Neuronal stem cell (in vitro differentiated cells): ENCODE data around the gene ATP5PD.
A peak's percentile ranks its signal among the peaks of the same experiment; 100 is the strongest.
"Not testable (repeated sequence)": the region's sequence is repeated elsewhere in the genome, so short reads cannot be mapped to it uniquely, and the experiment has no call there.

ENCODE experiments used
- DNase-seq: peaks from one replicate; pipeline ENCODE4 v3.0.0-alpha.2; 2013; ENCODE audit warnings: low spot score
- H2AFZ ChIP-seq: one replicate; pipeline ENCODE4 v1.6.1; 2013; ENCODE audit warnings: mild to moderate bottlenecking, low read length, inconsistent platforms
- H2AK5ac ChIP-seq: 2 replicates; pipeline ENCODE4 v1.6.1; 2013; ENCODE audit warnings: low read depth, mild to moderate bottlenecking, inconsistent platforms, low read length, moderate library complexity, mixed read lengths
- H2BK120ac ChIP-seq: 2 replicates; pipeline ENCODE4 v1.6.1; 2013; ENCODE audit warnings: low read depth, mild to moderate bottlenecking, inconsistent platforms, low read length, moderate library complexity, mixed read lengths
- H2BK12ac ChIP-seq: one replicate; pipeline ENCODE4 v1.6.1; 2013; ENCODE audit warnings: low read length, inconsistent platforms
- H2BK15ac ChIP-seq: 2 replicates; pipeline ENCODE4 v1.6.1; 2013; ENCODE audit warnings: mild to moderate bottlenecking, low read length, inconsistent platforms, mixed read lengths
- H2BK5ac ChIP-seq: one replicate; pipeline ENCODE4 v1.6.1; 2013; ENCODE audit warnings: inconsistent platforms, mild to moderate bottlenecking, low read length, moderate library complexity
- H3K14ac ChIP-seq: one replicate; pipeline ENCODE4 v1.6.1; 2013; ENCODE audit warnings: low read length, inconsistent platforms
- H3K18ac ChIP-seq: 2 replicates; pipeline ENCODE4 v1.6.1; 2013; ENCODE audit warnings: low read length, inconsistent platforms
- H3K23ac ChIP-seq: 2 replicates; pipeline ENCODE4 v1.6.1; 2013; ENCODE audit warnings: low read depth, mild to moderate bottlenecking, mixed read lengths, low read length, inconsistent platforms; ENCODE audit not compliant: poor library complexity
- H3K27ac ChIP-seq: replicated peaks from 3 replicates; pipeline ENCODE4 v1.5.1; 2013; ENCODE audit warnings: low read length, inconsistent platforms
- H3K27me3 ChIP-seq, 3 experiments: 2 replicates each; pipeline ENCODE4 v1.6.1; 2013; ENCODE audit warnings: low read length in 3 of 3, mild to moderate bottlenecking in 2 of 3, inconsistent platforms in 1 of 3, low read depth in 1 of 3, mixed read lengths in 1 of 3, moderate library complexity in 1 of 3; ENCODE audit not compliant: control insufficient read depth in 3 of 3, insufficient read depth in 3 of 3
- H3K36me3 ChIP-seq, 2 donors: replicated peaks in 1 of 2; 2 replicates each; pipeline ENCODE4 v1.6.1; 2013; ENCODE audit warnings: low read length in 2 of 2; ENCODE audit not compliant: control insufficient read depth in 2 of 2, insufficient read depth in 2 of 2
- H3K4ac ChIP-seq: 2 replicates; pipeline ENCODE4 v1.6.1; 2013; ENCODE audit warnings: inconsistent platforms, mild to moderate bottlenecking, low read length, moderate library complexity
- H3K4me1 ChIP-seq, 2 donors: 1 replicate in 1 of 2; 2 replicates in 1 of 2; pipeline ENCODE4 v1.6.1; 2013; ENCODE audit warnings: low read length in 2 of 2, low read depth in 1 of 2; ENCODE audit not compliant: control insufficient read depth in 2 of 2, insufficient read depth in 1 of 2
- H3K4me2 ChIP-seq: one replicate; pipeline ENCODE4 v1.6.1; 2013; ENCODE audit warnings: mild to moderate bottlenecking, low read length, inconsistent platforms; ENCODE audit not compliant: insufficient read depth, poor library complexity, severe bottlenecking
- H3K4me3 ChIP-seq, 2 donors: 2 replicates each; pipeline ENCODE4 v1.5.1; 2013; ENCODE audit warnings: low read length in 2 of 2, mild to moderate bottlenecking in 2 of 2, inconsistent platforms in 1 of 2, moderate library complexity in 1 of 2
- H3K79me1 ChIP-seq: one replicate; pipeline ENCODE4 v1.6.1; 2013; ENCODE audit warnings: low read depth, mild to moderate bottlenecking, inconsistent platforms, low read length, moderate library complexity
- H3K9ac ChIP-seq: one replicate; pipeline ENCODE4 v1.6.1; 2013; ENCODE audit warnings: mild to moderate bottlenecking, low read depth, low read length, inconsistent platforms; ENCODE audit not compliant: poor library complexity
- H3K9me3 ChIP-seq, 2 donors: replicated peaks in 1 of 2; 2 replicates each; pipeline versions ENCODE3 to v1.6.1; 2013; ENCODE audit warnings: low read length in 2 of 2, mild to moderate bottlenecking in 2 of 2, inconsistent platforms in 1 of 2, low read depth in 1 of 2, mixed read lengths in 1 of 2, moderate library complexity in 1 of 2; ENCODE audit not compliant: control insufficient read depth in 2 of 2, insufficient read depth in 1 of 2
- H4K8ac ChIP-seq: one replicate; pipeline ENCODE4 v1.6.1; 2013; ENCODE audit warnings: low read depth, mild to moderate bottlenecking, inconsistent platforms, low read length, moderate library complexity
- H4K91ac ChIP-seq: one replicate; pipeline ENCODE4 v1.6.1; 2013; ENCODE audit warnings: low read length, low read depth, mild to moderate bottlenecking, inconsistent platforms; ENCODE audit not compliant: poor library complexity
- WGBS, 2 donors: extraction: QIAGEN DNeasy Blood & Tissue Kit; methylation state at CpG; one replicate each; pipeline ENCODE4 v1.1.7; 2013; ENCODE audit warnings: missing lambda C conversion rate in 2 of 2, mixed read lengths in 1 of 2; ENCODE audit not compliant: insufficient read length in 2 of 2, insufficient replicate concordance in 1 of 2; ENCODE audit errors: extremely low coverage in 2 of 2; 5-methylcytosine and 5-hydroxymethylcytosine counted together

Gene ATP5PD

GRCh38 chr17:75073618-75074047 lies 26.9 kb upstream of the ATP5PD start:
- H3K27me3 ChIP-seq = no peaks in the 10 kb centered on the region
- peaks cover 3 to 4% of the 10 kb centered on the region in 2 donors for H3K4me1 ChIP-seq
- no peak overlapping the region for H2BK12ac ChIP-seq
- H4K8ac ChIP-seq = no peak overlapping the region
- H3K79me1 ChIP-seq = no peaks in the 10 kb centered on the region
- no peaks in the 10 kb centered on the region for H3K36me3 ChIP-seq
- H3K9me3 ChIP-seq = no peaks in the 10 kb centered on the region
- H2AFZ ChIP-seq = peak overlapping the region; percentile 7
- peak overlapping the region; percentile 65 for H3K23ac ChIP-seq
- no peak overlapping the region for H3K14ac ChIP-seq
- H3K4me2 ChIP-seq = peak overlapping the region; percentile 11
- H2AK5ac ChIP-seq = no peak overlapping the region
- no peak overlapping the region for H3K4ac ChIP-seq
- H2BK5ac ChIP-seq = no peak overlapping the region
- no peak overlapping the region for H2BK120ac ChIP-seq
- no CpG with 5 or more reads among the region's 5 CpGs for WGBS, 2 donors
- H3K9ac ChIP-seq = no peak overlapping the region
- H4K91ac ChIP-seq = peak overlapping the region; percentile 3
- H3K18ac ChIP-seq = no peak overlapping the region
- DNase-seq = no peak
- H3K4me3 ChIP-seq = no peak overlapping the region
- no peak overlapping the region for H2BK15ac ChIP-seq
- H3K27ac ChIP-seq = no peak overlapping the region

- H3K9ac ChIP-seq, H3K4ac ChIP-seq, H4K8ac ChIP-seq, H3K36me3 ChIP-seq, H3K4me3 ChIP-seq, H3K14ac ChIP-seq, H2BK5ac ChIP-seq, H3K4me2 ChIP-seq, H2BK15ac ChIP-seq, H3K27me3 ChIP-seq, H3K79me1 ChIP-seq, H3K23ac ChIP-seq, H3K4me1 ChIP-seq, H3K9me3 ChIP-seq, H4K91ac ChIP-seq, DNase-seq, H2BK120ac ChIP-seq, H2AFZ ChIP-seq, H3K27ac ChIP-seq, H3K18ac ChIP-seq, H2BK12ac ChIP-seq, H2AK5ac ChIP-seq: not testable (repeated sequence)
- WGBS, 2 donors = no CpG with 5 or more reads among the region's 5 CpGs
Measured at GRCh38 chr17:75072909-75073308, 26.1 kb upstream of the ATP5PD start.

GRCh38 chr17:75071478-75072271 lies 24.9 kb upstream of the ATP5PD start:
- H3K4me2 ChIP-seq, H2BK120ac ChIP-seq, H3K4ac ChIP-seq, H3K4me1 ChIP-seq, H2BK5ac ChIP-seq, H3K36me3 ChIP-seq, H2AFZ ChIP-seq, H3K9me3 ChIP-seq, H4K91ac ChIP-seq, H3K23ac ChIP-seq, H3K27me3 ChIP-seq, H2AK5ac ChIP-seq, H3K18ac ChIP-seq, H3K79me1 ChIP-seq, DNase-seq, H2BK12ac ChIP-seq, H3K27ac ChIP-seq, H2BK15ac ChIP-seq, H3K4me3 ChIP-seq, H3K14ac ChIP-seq, H3K9ac ChIP-seq, H4K8ac ChIP-seq: not testable (repeated sequence)
- no CpG with 5 or more reads among the region's 8 CpGs for WGBS, 2 donors

- Histone ChIP-seq H4K8ac (no peak overlapping the region), H2BK12ac (no peak overlapping the region), H3K79me1 (no peaks in the 10 kb centered on the region), H3K9ac (no peak overlapping the region), H3K14ac (no peak overlapping the region), H3K4me2 (no peak overlapping the region), H2AFZ (no peak overlapping the region), H3K18ac (no peak overlapping the region), H3K23ac (no peak overlapping the region), H3K9me3 (no peaks in the 10 kb centered on the region), H3K4me3 (no peak overlapping the region), H2BK15ac (no peak overlapping the region), H3K4ac (no peak overlapping the region), H3K27ac (no peak overlapping the region), H2BK5ac (no peak overlapping the region), H2BK120ac (no peak overlapping the region), H4K91ac (no peak overlapping the region), H3K4me1 (no peaks in the 10 kb centered on the region), H3K27me3 (no peaks in the 10 kb centered on the region), H2AK5ac (no peak overlapping the region), H3K36me3 (peaks cover 3 to 8% of the 10 kb centered on the region in 2 donors)
- no CpG with 5 or more reads among the region's 2 CpGs for WGBS, 2 donors
- DNase-seq = no peak
Measured at GRCh38 chr17:75069783-75070182, 23.0 kb upstream of the ATP5PD start.
